DOHH2 (cell line): ENCODE results near the gene CIAO2A.
"Not testable (repeated sequence)": the region's sequence is repeated elsewhere in the genome, so short reads cannot be mapped to it uniquely, and the experiment has no call there.

Experiments used
- H3F3A ChIP-seq: fragments of 200-600 bp; sonication (generic), shearing (Covaris generic); 2 replicates; pipeline ENCODE4 v1.6.0; 2016; ENCODE audit warnings: antibody characterized with exemption, mild to moderate bottlenecking; ENCODE audit not compliant: control insufficient read depth, insufficient read depth
- H3K27ac ChIP-seq: fragments of 200-600 bp; sonication (generic); 2 replicates; pipeline ENCODE4 v1.5.1; 2014; ENCODE audit warnings: low read depth, mild to moderate bottlenecking, low read length, moderate library complexity
- H3K27me3 ChIP-seq: fragments of 200-600 bp; sonication (generic); 2 replicates; pipeline ENCODE4 v1.6.1; 2014; ENCODE audit warnings: mild to moderate bottlenecking, low read length, mixed read lengths; ENCODE audit not compliant: control insufficient read depth
- H3K36me3 ChIP-seq: fragments of 200-600 bp; sonication (generic); 2 replicates; pipeline ENCODE4 v1.6.1; 2014; ENCODE audit warnings: mild to moderate bottlenecking, low read length, moderate library complexity, mixed read lengths; ENCODE audit not compliant: control insufficient read depth
- H3K4me1 ChIP-seq: fragments of 200-600 bp; sonication (generic); 2 replicates; pipeline ENCODE4 v1.6.1; 2014; ENCODE audit warnings: mild to moderate bottlenecking, low read length, mixed read lengths; ENCODE audit not compliant: control insufficient read depth
- H3K4me2 ChIP-seq: fragments of 200-600 bp; sonication (generic); 2 replicates; pipeline ENCODE4 v1.6.0; 2014; ENCODE audit warnings: mild to moderate bottlenecking, low read length, moderate library complexity
- H3K4me3 ChIP-seq: fragments of 200-600 bp; sonication (generic); 2 replicates; pipeline ENCODE4 v1.5.1; 2014; ENCODE audit warnings: mild to moderate bottlenecking, low read length, mixed read lengths
- H3K79me2 ChIP-seq: fragments of 200-600 bp; sonication (generic); 2 replicates; pipeline ENCODE4 v1.6.1; 2014; ENCODE audit warnings: mild to moderate bottlenecking, low read length, mixed read lengths; ENCODE audit not compliant: control insufficient read depth
- H3K9me2 ChIP-seq: fragments of 200-600 bp; sonication (generic); replicated peaks from 2 replicates; pipeline ENCODE4 v1.6.1; 2014; ENCODE audit warnings: mild to moderate bottlenecking, low read length, mixed read lengths; ENCODE audit not compliant: control insufficient read depth
- H3K9me3 ChIP-seq: fragments of 200-600 bp; sonication (generic); 2 replicates; pipeline ENCODE4 v1.6.1; 2014; ENCODE audit warnings: antibody characterized with exemption, low read length, mixed read lengths; ENCODE audit not compliant: control insufficient read depth, insufficient read depth
- H4K20me1 ChIP-seq: fragments of 200-600 bp; sonication (generic); 2 replicates; pipeline ENCODE4 v1.6.0; 2014; ENCODE audit warnings: low read depth, mild to moderate bottlenecking, antibody characterized with exemption, low read length, moderate library complexity; ENCODE audit not compliant: control insufficient read depth, insufficient read depth
- EZH2phosphoT487 ChIP-seq: fragments of 200-600 bp; sonication (generic); IDR thresholded peaks from 2 replicates; pipeline ENCODE4 v1.6.1; 2017; ENCODE audit warnings: borderline replicate concordance, mild to moderate bottlenecking, antibody characterized with exemption, low read length, moderate library complexity, mixed read lengths
- TF ChIP-seq, protein P1 (sequence below): fragments of 200-600 bp; sonication (generic); IDR thresholded peaks from one replicate; pipeline ENCODE4 v1.5.1; 2014; ENCODE audit warnings: antibody characterized with exemption, mild to moderate bottlenecking, low read depth, low read length; ENCODE audit not compliant: poor library complexity, severe bottlenecking

CIAO2A gene

DNA sequence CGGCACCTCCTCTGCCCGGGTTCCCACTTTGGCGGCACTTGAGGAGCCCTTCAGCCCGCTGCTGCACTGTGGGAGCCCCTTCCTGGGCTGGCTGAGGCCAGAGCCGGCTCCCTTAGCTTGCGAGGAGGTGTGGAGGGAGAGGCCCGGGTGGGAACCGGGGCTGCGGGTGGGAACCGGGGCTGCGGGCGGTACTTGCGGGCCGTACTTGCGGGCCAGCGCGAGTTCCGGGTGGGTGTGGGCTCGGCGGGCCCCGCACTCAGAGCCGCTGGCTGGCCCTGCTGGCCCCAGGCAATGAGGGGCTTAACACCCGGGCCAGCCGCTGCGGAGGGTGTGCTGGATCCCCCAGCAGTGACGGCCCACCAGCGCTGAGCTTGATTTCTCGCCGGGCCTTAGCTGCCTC, 32.9 kb downstream of the CIAO2A start:
- Histone ChIP-seq H3K4me1 (no peaks in the 10 kb centered on the region), H3K27ac (no peak overlapping the region), H3K36me3 (no peaks in the 10 kb centered on the region), H3K9me3 (no peaks in the 10 kb centered on the region), H3F3A (no peaks in the 10 kb centered on the region), H4K20me1 (no peaks in the 10 kb centered on the region), H3K79me2 (no peaks in the 10 kb centered on the region), H3K4me3 (no peak overlapping the region), H3K9me2 (no peaks in the 10 kb centered on the region), H3K27me3 (no peaks in the 10 kb centered on the region), H3K4me2 (no peak overlapping the region)
- no peak for TF ChIP-seq EZH2phosphoT487
- TF ChIP-seq, protein P1, sequence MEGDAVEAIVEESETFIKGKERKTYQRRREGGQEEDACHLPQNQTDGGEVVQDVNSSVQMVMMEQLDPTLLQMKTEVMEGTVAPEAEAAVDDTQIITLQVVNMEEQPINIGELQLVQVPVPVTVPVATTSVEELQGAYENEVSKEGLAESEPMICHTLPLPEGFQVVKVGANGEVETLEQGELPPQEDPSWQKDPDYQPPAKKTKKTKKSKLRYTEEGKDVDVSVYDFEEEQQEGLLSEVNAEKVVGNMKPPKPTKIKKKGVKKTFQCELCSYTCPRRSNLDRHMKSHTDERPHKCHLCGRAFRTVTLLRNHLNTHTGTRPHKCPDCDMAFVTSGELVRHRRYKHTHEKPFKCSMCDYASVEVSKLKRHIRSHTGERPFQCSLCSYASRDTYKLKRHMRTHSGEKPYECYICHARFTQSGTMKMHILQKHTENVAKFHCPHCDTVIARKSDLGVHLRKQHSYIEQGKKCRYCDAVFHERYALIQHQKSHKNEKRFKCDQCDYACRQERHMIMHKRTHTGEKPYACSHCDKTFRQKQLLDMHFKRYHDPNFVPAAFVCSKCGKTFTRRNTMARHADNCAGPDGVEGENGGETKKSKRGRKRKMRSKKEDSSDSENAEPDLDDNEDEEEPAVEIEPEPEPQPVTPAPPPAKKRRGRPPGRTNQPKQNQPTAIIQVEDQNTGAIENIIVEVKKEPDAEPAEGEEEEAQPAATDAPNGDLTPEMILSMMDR: no peak

DNA sequence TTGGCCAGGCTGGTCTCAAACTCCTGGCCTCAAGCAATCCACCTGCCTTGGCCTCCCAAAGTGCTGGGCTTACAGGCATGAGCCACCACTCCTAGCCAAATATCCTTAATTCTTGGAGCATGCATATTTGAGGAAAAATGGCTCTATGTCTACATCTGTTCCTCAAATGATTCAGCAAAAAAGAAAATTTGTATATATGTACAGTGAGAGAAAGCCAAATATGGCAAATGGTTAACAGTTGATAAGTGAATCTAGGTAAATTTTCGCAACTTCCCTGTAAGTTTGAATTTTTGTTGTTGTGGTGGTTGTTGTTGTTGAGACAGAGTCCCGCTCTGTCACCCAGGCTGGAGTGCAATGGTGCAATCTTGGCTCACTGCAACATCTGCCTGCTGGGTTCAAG, 34.5 kb downstream of the CIAO2A start:
- H3K4me1 ChIP-seq, H3K9me3 ChIP-seq, H3K27me3 ChIP-seq, H4K20me1 ChIP-seq, H3K9me2 ChIP-seq, H3K27ac ChIP-seq, H3K4me3 ChIP-seq, H3F3A ChIP-seq, H3K79me2 ChIP-seq, H3K4me2 ChIP-seq, H3K36me3 ChIP-seq: not testable (repeated sequence)

DNA sequence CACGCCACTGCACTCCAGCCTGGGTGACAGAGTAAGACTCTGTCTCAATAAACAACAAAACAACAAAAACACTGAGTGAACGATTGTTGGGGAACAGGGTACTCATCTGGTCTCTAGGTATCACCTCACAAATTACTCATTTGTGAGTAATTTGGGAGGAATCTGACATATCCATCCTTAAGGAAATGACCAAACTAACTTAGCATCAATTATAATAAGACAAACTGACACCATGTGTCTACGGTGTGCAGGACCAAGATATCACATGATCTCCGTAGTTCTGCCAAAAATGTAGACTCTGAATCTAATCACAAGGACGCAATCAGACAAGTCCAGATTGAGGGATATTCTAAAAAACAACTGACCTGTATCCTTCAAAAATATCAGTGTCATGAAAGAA, 35.4 kb downstream of the CIAO2A start:
- Histone ChIP-seq H3K9me2 (no peaks in the 10 kb centered on the region), H3K4me3 (no peak overlapping the region), H3K4me1 (no peaks in the 10 kb centered on the region), H3K27me3 (0 out of 2 replicates have a peak, but pooled peaks cover 3% of the 10 kb centered on the region), H4K20me1 (no peaks in the 10 kb centered on the region), H3K9me3 (no peaks in the 10 kb centered on the region), H3F3A (no peaks in the 10 kb centered on the region), H3K79me2 (no peaks in the 10 kb centered on the region), H3K36me3 (no peaks in the 10 kb centered on the region), H3K4me2 (no peak overlapping the region), H3K27ac (no peak overlapping the region)
- TF ChIP-seq EZH2phosphoT487: no peak
- TF ChIP-seq, protein P1: no peak

DNA sequence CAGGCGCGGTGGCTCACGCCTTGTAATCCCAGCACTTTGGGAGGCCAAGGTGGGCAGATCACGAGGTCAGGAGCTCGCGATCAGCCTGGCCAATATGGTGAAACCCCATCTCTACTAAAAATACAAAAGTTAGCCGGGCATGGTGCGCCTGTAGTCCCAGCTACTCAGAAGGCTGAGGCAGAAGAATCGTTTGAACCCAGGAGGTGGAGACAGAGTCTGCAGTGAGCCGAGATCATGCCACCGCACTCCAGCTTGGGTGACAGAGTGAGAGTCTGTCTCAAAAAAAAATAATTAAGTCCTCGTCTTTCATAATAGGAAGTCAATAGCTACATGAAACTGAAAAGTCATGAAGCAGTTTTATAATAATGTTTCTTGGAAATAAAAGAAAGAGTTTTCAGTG, 40.0 kb downstream of the CIAO2A start:
- not testable (repeated sequence) for H4K20me1 ChIP-seq, H3K79me2 ChIP-seq, H3K4me1 ChIP-seq, H3K4me2 ChIP-seq, H3F3A ChIP-seq, H3K9me3 ChIP-seq, H3K4me3 ChIP-seq, H3K27me3 ChIP-seq, H3K9me2 ChIP-seq, H3K27ac ChIP-seq, H3K36me3 ChIP-seq
